ENCODE results near the gene KDM3A. TPM values are rescaled to one million over a fixed set of nuclear protein-coding genes. Genes with fewer than 3 reads are reported as not detected.

KDM3A gene
- total RNA-seq, 1 experiment from 2014 or later: 34.2 TPM

- no peak for DNase-seq (ENCODE audit: low spot score)
- Mint-ChIP-seq H3K4me1 (no peaks in the 10 kb centered on the region), H3K36me3 (peaks cover 93% of the 10 kb centered on the region), H3K27ac (no peak overlapping the region), H3K27me3 (ENCODE audit: low read depth) (no peaks in the 10 kb centered on the region), H3K4me3 (no peak overlapping the region), H3K9me3 (no peaks in the 10 kb centered on the region)
- POLR2A ChIA-PET: no interaction called here
- TF ChIP-seq CREM (CRISPR knock-in tag; IDR thresholded peaks at IDR 0.05) (no peak), ATF2 (CRISPR knock-in tag; IDR thresholded peaks at IDR 0.05; ENCODE audit: borderline replicate concordance, low read depth) (no peak), HMGA2 (CRISPR knock-in tag; IDR thresholded peaks at IDR 0.05) (no peak), SOX15 (CRISPR knock-in tag; IDR thresholded peaks at IDR 0.05) (no peak), RELA (CRISPR knock-in tag; IDR thresholded peaks at IDR 0.05; ENCODE audit: borderline replicate concordance) (no peak), ZSCAN18 (CRISPR knock-in tag; IDR thresholded peaks at IDR 0.05) (no peak), ZNF317 (CRISPR knock-in tag; IDR thresholded peaks at IDR 0.05; ENCODE audit: borderline replicate concordance, low read depth) (no peak), ESRRA (CRISPR knock-in tag; IDR thresholded peaks at IDR 0.05; ENCODE audit: borderline replicate concordance) (no peak), ZNF138 (CRISPR knock-in tag; conservative IDR thresholded peaks at IDR 0.05) (no peak), ZNF416 (CRISPR knock-in tag; IDR thresholded peaks at IDR 0.05) (no peak), ATF1 (CRISPR knock-in tag; IDR thresholded peaks at IDR 0.05) (no peak), TP53 (CRISPR knock-in tag; IDR thresholded peaks at IDR 0.05) (no peak), ZBTB43 (CRISPR knock-in tag; IDR thresholded peaks at IDR 0.05) (no peak), SMAD4 (CRISPR knock-in tag; IDR thresholded peaks at IDR 0.05) (no peak), ZMAT4 (CRISPR knock-in tag; IDR thresholded peaks at IDR 0.05) (no peak), STAT6 (CRISPR knock-in tag; conservative IDR thresholded peaks at IDR 0.05; ENCODE audit: low read depth) (no peak), NFYB (CRISPR knock-in tag; conservative IDR thresholded peaks at IDR 0.05; ENCODE audit: low read depth) (no peak)
- ATAC-seq: no peak
- CTCF ChIA-PET: interaction anchor here (0.6 kb wide), 1 partner anchor 404 kb away, joined by 3 read pairs; no protein-coding TSS in a partner anchor
These were observed 47.5 kb downstream of the KDM3A start for GRCh38 chr2:86488561-86489250.

GRCh38 chr2:86489542-86489941, 48.4 kb downstream of the KDM3A start:
- ChIA-PET CTCF (no interaction called here), POLR2A (no interaction called here)
- H3K36me3 Mint-ChIP-seq: peaks cover 93% of the 10 kb centered on the region
- ATAC-seq (no peak), DNase-seq (ENCODE audit: low spot score) (no peak)
- peaks cover 6% of the 10 kb centered on the region for H3K9me3 Mint-ChIP-seq
- no peaks in the 10 kb centered on the region for H3K27me3 Mint-ChIP-seq (ENCODE audit: low read depth)
- H3K27ac Mint-ChIP-seq: no peak overlapping the region
- no peak for TF ChIP-seq TCF7 (CRISPR knock-in tag; IDR thresholded peaks at IDR 0.05; ENCODE audit: low read depth)
- TF ChIP-seq ATF1 (CRISPR knock-in tag; IDR thresholded peaks at IDR 0.05): no peak
- TF ChIP-seq FOXP1 (CRISPR knock-in tag; IDR thresholded peaks at IDR 0.05; ENCODE audit: borderline replicate concordance): no peak
- H3K4me1 Mint-ChIP-seq: no peaks in the 10 kb centered on the region
- H3K4me3 Mint-ChIP-seq: no peak overlapping the region

Measured in WTC11 (cell line).